Rectal smooth muscle tissue (tissue), 1 donor: ENCODE measurements around the gene SEC22B.
"Not testable (repeated sequence)": the region's sequence is repeated elsewhere in the genome, so short reads cannot be mapped to it uniquely, and the experiment has no call there.

Experiments
- H3K27ac ChIP-seq: one replicate; pipeline ENCODE4 v1.7.0; 2013; ENCODE audit warnings: low read depth, low read length, inconsistent platforms
- H3K27me3 ChIP-seq: one replicate; pipeline ENCODE4 v1.7.0; 2013; ENCODE audit warnings: low read length; ENCODE audit not compliant: control insufficient read depth, insufficient read depth
- H3K36me3 ChIP-seq: one replicate; pipeline ENCODE4 v1.7.0; 2013; ENCODE audit warnings: low read length; ENCODE audit not compliant: control insufficient read depth, insufficient read depth
- H3K4me1 ChIP-seq: one replicate; pipeline ENCODE4 v1.7.0; 2013; ENCODE audit warnings: low read length; ENCODE audit not compliant: control insufficient read depth, insufficient read depth
- H3K4me3 ChIP-seq: one replicate; pipeline ENCODE4 v1.7.0; 2013; ENCODE audit warnings: low read length
- H3K9ac ChIP-seq: one replicate; pipeline ENCODE4 v1.7.0; 2013; ENCODE audit warnings: low read length

Gene SEC22B

GRCh38 chr1:120140656-120141265 lies 35.6 kb downstream of the SEC22B start:
- not testable (repeated sequence) for H3K4me3 ChIP-seq, H3K27ac ChIP-seq, H3K4me1 ChIP-seq, H3K27me3 ChIP-seq, H3K36me3 ChIP-seq, H3K9ac ChIP-seq

GRCh38 chr1:120136086-120136485 lies 40.2 kb downstream of the SEC22B start:
- H3K4me1 ChIP-seq, H3K27ac ChIP-seq, H3K4me3 ChIP-seq, H3K36me3 ChIP-seq, H3K9ac ChIP-seq, H3K27me3 ChIP-seq: not testable (repeated sequence)

DNA sequence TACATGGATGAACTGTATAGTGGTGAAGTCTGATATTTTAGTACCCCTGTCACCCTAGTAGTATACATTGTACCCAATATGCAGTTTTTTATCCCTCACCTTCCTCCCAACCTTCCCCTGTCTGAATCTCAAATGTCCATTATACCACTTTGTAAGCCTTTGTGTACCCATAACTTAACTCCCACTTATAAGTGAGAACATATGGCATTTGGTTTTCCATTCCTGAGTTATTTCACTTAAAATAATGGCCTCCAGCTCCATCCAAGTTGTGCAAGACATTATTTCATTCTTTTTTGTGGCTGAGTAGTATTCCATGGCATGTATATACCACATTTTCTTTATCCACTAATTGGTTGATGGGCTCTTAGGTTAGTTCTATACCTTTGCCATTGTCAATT lies 42.4 kb downstream of the SEC22B start:
- not testable (repeated sequence) for H3K4me1 ChIP-seq

DNA sequence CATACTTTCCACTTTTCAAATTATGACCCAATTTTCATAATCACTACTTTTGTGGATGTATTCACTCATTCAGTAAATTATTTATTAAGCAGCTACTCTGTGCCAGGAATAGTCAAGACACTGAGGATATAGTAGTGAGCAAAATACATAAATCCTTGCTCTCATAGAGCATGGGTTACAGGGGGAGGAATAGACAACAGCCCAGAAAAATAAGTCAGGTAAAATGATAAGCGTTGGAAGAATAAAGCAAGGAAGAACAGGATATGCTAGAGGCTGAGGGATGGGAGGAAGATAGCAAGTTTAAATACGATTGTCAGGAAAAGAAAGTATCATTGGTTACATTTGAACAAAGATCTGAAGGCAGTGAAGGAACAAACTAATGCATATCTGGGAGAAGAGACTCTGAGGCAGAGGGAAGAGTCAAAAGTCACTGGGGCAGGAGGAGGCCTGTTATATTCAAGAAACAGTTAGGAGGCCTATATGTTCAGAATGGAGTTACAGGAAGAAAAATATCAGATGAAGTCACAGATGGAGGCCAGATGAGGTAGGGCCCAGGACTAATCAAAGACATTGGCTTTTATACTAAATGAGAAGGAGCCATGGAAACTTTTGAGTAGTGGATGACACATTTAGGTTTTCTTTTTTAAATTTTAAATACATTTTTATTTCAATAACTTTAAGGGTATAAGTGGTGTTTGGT lies 42.9 kb downstream of the SEC22B start:
- H3K9ac ChIP-seq = no peak overlapping the region
- no peaks in the 10 kb centered on the region for H3K36me3 ChIP-seq
- H3K27ac ChIP-seq = no peak overlapping the region
- no peaks in the 10 kb centered on the region for H3K27me3 ChIP-seq
- H3K4me3 ChIP-seq = no peak overlapping the region
- no peaks in the 10 kb centered on the region for H3K4me1 ChIP-seq

More for the DNA sequence above, 42.4 kb downstream of the SEC22B start:
- H3K27me3 ChIP-seq, H3K27ac ChIP-seq, H3K36me3 ChIP-seq, H3K9ac ChIP-seq, H3K4me3 ChIP-seq: not testable (repeated sequence)

GRCh38 chr1:120132406-120132763 lies 43.9 kb downstream of the SEC22B start:
- not testable (repeated sequence) for H3K27me3 ChIP-seq, H3K4me1 ChIP-seq, H3K36me3 ChIP-seq, H3K9ac ChIP-seq, H3K4me3 ChIP-seq, H3K27ac ChIP-seq

- not testable (repeated sequence) for H3K36me3 ChIP-seq, H3K4me1 ChIP-seq, H3K4me3 ChIP-seq, H3K9ac ChIP-seq, H3K27ac ChIP-seq, H3K27me3 ChIP-seq
Measured at GRCh38 chr1:120131611-120132405, 44.5 kb downstream of the SEC22B start.

DNA sequence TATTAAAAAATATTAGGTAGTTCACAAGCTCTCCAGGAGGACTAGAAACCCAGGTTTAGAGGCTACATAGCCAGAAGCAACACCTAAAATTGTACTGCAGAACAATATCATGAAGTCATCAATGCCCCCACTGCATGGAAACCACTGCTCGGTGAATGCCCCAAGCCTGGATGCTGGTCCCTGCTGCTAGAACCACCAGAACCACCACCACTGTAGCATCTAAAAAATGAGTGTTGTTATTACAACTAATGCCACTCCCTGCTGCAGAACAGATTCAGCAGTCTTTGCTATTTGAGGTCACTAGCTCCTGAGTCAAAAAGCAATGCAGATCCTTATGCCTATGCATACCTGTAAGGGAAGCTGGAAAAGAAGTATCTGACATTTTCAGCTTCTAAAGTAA lies 48.4 kb downstream of the SEC22B start:
- H3K27ac ChIP-seq, H3K4me3 ChIP-seq, H3K9ac ChIP-seq, H3K36me3 ChIP-seq, H3K4me1 ChIP-seq, H3K27me3 ChIP-seq: not testable (repeated sequence)

DNA sequence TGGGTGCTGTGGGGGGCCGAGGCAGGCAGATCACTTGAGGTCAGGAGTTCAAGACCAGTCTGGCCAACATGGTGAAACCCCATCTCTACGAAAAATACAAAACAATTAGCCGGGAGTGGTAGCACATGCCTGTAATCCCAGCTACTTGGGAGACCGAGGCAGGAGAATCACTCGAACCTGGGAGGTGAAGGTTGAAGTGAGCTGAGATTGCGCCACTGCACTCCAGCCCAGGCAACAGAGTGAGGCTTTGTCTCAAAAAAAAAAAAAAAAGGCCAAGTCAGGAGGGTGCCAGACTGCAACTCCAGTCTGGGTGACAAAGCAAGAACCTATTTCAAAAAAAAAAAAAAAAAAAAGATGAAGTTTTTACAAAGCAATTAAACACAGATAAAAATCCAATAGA lies 50.1 kb downstream of the SEC22B start:
- not testable (repeated sequence) for H3K36me3 ChIP-seq, H3K27me3 ChIP-seq, H3K4me3 ChIP-seq, H3K4me1 ChIP-seq, H3K27ac ChIP-seq, H3K9ac ChIP-seq

GRCh38 chr1:120124628-120125027 lies 51.7 kb downstream of the SEC22B start:
- not testable (repeated sequence) for H3K4me3 ChIP-seq, H3K4me1 ChIP-seq, H3K27me3 ChIP-seq, H3K27ac ChIP-seq, H3K36me3 ChIP-seq, H3K9ac ChIP-seq

DNA sequence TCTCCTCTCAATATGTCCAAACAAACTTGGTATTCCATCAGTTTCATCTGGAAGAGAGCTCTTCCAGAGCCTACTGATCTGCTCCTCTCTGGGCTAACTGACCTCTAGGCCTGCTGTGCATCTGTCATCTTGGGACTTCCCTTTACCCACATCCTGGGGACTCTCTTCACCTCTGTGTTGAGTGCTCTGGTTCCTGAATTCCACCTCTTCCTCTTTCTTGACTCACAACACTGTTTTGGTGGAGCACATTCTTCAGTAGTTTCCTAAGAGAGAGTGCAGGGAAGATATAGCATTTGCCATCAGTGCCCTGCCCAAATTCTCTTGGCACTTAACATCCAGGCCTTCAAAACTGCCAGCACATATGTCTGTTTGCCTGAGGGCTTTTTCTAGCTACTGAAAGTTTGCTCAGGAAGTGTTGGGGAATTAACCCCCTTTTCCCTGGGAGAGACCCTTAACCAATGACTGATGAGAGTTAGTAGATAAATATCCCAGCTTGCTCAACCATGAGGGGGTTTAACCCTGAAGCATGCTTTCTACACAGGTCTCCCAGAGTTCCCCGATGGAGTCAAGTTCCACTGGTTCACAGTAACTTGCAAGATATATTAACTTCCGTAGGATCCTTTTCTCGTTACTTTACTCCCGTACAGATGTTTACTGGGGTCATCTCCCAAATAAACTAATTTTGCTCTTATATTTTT lies 52.4 kb downstream of the SEC22B start:
- H3K27me3 ChIP-seq, H3K4me1 ChIP-seq, H3K36me3 ChIP-seq, H3K4me3 ChIP-seq, H3K9ac ChIP-seq, H3K27ac ChIP-seq: not testable (repeated sequence)

DNA sequence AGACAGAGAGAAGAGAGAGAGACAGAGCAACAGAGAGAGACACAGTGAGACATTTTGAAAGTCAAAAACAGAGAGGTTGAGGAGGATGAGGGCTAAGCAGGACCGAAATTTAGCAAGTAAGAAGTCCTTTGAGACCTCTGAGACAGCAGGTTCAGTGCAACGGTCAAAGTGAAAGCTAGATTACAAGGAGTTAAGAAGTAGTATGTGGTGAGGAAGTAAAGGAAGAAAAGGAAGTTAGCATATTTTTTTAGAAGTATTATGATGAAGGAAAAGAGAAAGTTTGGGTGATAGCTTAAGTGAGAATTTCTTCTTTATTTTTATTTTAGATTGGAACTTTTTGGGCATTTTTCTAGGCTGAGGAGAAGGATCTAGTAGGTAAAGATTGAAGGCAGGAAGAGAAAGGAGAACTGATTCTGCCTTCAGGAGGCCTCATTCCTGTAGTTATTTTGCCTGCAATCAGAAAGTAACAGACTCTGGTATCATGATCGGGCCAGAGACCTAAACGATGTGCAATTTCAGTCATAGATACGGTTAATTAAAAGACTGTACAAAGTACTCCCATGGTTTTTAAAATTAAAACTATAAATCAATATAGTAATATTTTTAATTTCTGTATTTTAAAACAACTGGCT lies 53.9 kb downstream of the SEC22B start:
- not testable (repeated sequence) for H3K4me3 ChIP-seq, H3K36me3 ChIP-seq, H3K27me3 ChIP-seq, H3K4me1 ChIP-seq, H3K9ac ChIP-seq, H3K27ac ChIP-seq

DNA sequence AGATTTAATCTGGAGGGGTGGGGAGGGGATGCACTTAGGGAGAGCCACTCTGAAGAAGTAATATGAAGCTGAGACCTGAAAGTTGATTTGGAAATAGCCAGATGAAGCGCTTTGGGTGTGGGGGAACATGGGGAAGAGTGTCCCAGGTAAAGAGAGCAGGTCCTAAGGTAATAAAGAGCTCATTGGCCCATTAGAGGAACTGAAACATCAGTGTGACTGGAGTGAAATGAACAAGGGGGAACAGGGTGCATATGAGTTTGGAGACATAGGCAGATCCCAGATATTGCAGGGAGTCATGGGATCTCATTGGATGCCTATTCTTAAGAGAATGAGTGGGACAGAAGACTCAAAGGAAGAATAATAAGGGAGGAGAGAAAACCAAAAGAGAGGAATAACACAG lies 54.5 kb downstream of the SEC22B start:
- H3K9ac ChIP-seq, H3K4me1 ChIP-seq, H3K27ac ChIP-seq, H3K4me3 ChIP-seq, H3K27me3 ChIP-seq, H3K36me3 ChIP-seq: not testable (repeated sequence)
